Posterior cingulate gyrus (tissue), 11 donors: ENCODE results near the gene ST6GALNAC5.

Experiments
- DNase-seq, 10 donors: peaks; one replicate each; pipeline versions ENCODE4 v3.0.0 to v3.0.0-alpha.2; 2020 to 2021; ENCODE audit warnings: mixed read lengths in 3 of 10
- intact Hi-C: fragments of 100-400 bp; cut with DNase I; formaldehyde crosslinking; loops from one replicate; pipeline ENCODE4 v1.15.1; 2023

ST6GALNAC5 gene

DNA sequence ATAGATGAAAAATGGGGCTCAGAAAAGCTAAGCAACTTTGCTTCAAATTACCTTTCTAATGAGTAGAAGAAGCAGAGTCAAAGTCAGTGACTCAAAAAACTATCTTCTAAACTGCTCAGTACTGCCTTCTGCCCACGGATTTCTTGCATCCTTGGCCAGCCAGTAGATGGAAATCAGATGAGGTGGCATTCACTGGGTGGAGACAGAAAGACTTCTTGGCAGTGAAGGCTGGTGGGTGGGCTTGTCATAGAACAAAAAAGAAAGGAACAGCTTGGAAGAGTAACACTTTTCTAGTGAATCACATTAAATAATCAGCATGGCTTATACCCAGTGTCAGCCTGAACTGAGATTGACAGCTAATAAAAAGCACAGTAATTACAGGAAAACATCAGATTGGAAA lies 170.7 kb downstream of the ST6GALNAC5 start:
- DNase-seq: peak in 4 of 10 donors; percentile 19 to 84 (median 30)

DNA sequence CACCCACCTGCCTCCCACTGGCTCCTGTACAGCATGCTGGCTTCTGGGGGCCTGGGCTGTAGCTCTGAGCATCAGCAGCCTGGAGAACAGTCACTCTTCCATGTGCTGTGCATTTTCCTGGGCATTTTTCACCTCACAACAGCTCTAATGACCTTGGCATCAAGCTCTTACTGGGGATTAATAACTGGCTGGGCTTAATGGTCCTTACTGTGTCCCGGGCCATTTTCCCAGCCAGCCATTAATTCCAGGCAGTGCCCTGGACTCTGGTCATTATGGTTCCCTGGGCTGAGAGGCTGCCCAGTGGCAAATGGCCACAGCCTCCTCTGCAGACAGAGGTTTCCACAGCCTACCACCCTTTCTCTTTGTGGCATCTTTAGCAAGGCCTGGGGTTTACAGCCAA lies 171.8 kb downstream of the ST6GALNAC5 start:
- intact Hi-C loops: loop anchor here (10.0 kb wide), 1 partner anchor 264 kb away; no protein-coding TSS in a partner anchor

More for the DNA sequence above, 170.7 kb downstream of the ST6GALNAC5 start:
- intact Hi-C loops: loop anchor here (10.0 kb wide), 1 partner anchor 263 kb away; no protein-coding TSS in a partner anchor

DNA sequence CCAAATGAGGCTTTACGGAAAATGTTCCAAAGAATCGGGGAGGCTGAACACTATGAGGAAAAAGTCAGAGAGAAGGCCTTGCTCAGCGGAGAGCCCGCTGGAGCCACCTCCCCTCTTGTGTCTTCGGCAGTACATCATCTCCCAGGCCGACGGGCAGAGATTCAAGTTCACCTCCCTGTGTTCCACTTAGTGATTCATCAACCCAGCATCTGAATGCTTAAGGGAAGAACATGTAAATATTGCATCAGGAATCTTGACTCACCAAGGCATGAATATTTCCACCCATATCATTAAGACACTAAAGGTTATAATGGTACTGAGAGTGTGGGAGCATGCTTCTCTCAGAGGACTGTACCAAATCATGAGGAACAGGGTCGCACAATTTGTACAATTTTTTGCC lies 172.5 kb downstream of the ST6GALNAC5 start:
- peak in 8 of 10 donors; percentile 43 to 93 (median 73) for DNase-seq
- intact Hi-C loops: loop anchor here (10.0 kb wide), 1 partner anchor 265 kb away; no protein-coding TSS in a partner anchor

More for the DNA sequence above, 171.8 kb downstream of the ST6GALNAC5 start:
- no peak for DNase-seq

DNA sequence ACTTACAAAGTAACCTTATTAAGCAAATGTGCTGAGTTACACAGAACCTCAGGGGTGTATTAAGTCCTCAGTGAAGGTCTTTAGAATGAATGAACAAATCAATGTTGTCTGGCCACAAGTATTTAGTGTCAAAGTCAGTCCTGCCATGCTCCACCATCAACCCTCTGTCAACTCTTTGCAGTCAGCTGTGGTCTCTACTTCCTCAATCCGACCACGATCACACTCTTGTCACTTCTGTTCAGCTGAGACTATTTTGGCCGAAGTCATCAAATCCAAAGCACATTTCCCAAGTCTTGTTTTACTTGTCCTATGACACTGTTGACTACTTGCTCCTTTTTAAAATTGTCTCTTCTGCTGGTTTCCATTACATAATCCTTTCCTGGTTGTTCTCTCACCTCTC lies 173.5 kb downstream of the ST6GALNAC5 start:
- DNase-seq: no peak
- intact Hi-C loops: no loop called here

DNA sequence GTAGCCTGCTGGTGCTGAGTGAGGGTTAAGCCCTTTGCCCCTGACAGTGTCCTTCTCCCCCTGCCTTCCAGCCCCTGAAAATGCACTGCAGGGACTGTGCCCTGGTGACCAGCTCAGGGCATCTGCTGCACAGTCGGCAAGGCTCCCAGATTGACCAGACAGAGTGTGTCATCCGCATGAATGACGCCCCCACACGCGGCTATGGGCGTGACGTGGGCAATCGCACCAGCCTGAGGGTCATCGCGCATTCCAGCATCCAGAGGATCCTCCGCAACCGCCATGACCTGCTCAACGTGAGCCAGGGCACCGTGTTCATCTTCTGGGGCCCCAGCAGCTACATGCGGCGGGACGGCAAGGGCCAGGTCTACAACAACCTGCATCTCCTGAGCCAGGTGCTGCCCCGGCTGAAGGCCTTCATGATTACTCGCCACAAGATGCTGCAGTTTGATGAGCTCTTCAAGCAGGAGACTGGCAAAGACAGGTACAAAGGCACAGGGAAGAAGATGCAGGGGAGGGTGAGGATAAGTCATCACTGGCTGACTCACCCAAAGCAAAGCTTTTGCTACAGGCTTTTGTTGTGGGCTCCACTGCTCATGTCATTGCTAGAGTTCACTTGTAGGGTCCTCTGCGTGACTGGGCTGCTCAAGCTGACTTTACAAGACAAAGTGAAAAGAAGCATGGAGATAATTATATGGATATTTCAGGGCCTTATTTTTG lies 177.0 kb downstream of the ST6GALNAC5 start:
- intact Hi-C loops: no loop called here
- DNase-seq: no peak

DNA sequence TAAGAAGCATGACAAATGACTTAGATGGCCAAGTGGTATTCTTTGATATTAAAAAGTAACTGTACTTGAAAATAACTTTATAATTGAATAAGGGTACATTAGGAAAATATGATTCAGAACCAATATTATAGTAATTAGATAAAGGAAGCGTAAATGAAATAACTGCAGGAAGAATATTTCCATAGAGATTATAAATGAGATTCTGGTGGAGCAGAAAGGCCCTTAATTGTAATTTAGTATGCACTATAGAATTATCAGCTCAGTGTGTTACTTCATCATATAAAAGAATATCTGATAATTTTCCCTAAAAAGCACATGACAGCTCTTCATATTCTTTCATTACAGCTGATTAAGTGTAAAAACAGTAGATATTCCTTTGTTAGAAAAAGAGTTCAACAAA lies 180.3 kb downstream of the ST6GALNAC5 start:
- no peak for DNase-seq
- intact Hi-C loops: no loop called here

DNA sequence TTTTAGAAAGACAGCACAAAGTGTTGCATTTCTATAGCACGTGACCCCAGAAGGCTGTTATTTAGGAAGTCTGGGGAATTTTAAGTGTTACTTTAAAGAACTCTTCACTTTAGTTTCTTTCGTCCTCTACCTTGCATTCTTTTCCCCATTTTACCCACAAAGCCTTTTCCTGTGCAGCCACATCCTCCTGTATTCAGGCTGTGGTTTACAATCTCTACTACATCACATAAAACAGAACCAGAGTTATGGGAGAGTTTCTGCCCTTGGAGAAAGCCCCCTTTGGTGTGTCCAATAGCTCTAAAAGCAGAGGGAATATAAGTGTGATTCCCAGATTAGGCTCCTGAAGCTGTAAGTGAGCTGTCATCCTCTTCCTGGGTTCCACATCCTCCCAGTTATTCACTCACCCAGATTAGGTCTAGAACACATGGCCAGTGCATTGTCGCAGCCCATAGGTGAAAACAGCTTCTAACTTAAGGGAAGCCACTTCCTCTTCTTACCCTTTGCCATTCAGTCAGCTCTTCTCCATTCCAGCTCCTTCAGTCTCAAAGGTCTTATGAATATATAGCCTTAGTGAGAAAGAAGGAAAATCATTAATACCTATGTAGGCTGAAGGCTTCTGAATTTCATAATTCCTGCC lies 180.8 kb downstream of the ST6GALNAC5 start:
- no peak for DNase-seq
- intact Hi-C loops: no loop called here

DNA sequence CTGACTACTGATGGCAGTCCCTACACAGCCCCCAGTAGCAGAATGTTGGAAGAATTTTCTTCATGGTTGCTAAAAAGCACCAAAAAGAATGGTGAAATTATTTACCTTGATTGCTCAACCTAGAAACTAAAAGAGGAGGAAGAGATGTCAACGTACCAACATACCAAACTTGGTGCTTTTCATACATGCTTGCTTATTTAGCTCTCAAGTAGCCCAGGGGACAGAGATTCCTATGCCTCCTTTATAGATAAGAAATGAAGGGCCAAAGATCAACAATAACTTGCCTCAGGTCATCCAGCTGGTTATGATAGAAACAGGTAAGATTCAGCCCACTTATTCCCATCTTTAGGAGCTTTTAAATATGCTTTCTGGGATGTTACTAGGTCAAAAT lies 181.3 kb downstream of the ST6GALNAC5 start:
- intact Hi-C loops: no loop called here
- DNase-seq: no peak

DNA sequence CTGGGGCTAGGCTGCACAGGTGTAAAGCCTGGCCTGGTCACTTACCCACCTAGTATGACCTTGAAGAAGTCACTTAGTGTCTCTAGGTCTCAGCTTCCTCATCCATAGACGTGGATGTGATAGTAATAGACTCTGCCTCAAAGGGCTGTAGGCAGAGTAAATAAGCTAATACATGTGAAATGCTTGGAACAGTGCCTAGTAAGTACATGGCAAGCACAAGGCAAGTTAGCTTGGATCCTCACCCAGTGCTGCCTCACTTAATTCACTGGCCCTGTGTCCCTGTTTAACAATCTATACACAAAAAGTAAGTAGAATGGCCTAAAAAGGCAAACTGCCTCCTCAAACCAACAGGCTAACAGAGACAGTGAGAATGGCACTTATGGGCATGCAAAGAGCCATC lies 184.1 kb downstream of the ST6GALNAC5 start:
- no peak for DNase-seq
- intact Hi-C loops: no loop called here

DNA sequence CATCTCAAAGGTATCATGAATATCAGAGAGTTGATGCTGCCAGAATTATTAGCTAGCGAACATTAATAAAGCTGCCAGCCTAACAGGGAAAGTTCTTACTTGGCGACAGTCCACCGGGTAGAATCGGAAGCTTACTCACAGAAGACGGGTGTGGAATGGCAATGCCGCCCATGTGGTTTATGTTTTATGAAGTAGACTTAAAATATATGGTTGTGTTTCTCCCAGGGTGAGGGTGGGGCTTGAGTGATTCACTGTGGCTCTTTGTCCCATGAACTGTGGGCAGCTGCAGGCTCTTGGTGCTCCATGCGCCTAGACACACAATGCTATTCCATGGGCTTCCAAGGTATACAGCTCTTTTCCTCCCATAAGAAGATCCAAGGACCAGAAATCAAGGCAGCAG lies 189.2 kb downstream of the ST6GALNAC5 start:
- intact Hi-C loops: no loop called here

DNA sequence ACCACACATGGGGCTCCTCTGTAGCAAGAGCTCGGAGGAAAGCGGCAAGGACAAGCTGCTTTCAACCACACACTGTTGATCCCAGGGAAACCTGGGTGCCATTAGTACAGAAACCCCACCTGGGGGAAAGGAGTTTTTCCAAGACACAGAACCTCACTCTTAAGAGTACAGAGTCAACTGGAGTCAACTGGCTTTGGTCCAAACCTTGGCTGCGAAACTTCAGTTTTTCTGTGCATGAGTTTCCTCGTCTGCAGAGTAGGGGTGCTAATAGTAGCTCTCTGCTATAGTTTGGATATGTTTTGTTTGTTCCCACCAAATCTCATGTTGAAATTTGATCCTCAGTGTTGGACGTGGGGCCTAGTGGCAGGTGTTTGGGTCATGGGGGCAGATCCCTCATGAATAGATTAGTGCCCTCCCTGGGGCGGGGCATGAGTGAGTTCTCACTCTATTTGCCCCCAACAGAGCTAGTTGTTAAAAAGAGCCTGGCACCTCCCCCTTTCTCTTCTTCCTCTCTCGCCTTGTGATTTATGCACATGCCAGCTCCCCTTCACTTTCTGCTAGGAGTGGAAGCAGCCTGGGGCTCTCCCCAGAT lies 190.8 kb downstream of the ST6GALNAC5 start:
- intact Hi-C loops: no loop called here

More for the DNA sequence above, 189.2 kb downstream of the ST6GALNAC5 start:
- DNase-seq: no peak

DNA sequence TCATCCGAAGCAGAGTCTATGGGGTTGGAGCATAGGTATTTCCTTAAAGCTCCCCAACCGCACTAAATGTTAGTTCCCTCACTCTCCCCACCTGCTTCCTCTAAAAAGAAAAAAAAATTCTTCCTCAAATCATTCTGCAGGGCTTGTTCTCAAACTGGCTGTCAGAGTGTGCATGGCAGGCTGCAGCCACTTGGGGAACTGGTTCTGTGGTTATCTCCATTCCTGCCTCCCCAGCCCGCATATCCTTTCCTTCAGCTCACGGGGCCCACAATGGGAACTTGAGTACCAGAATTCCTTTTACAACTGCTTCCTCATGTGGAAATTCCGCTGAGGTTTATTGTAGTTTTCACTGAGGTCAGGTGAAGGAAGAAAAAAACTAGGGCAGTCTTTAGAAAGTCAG lies 192.7 kb downstream of the ST6GALNAC5 start:
- no peak for DNase-seq
- intact Hi-C loops: no loop called here

More for the DNA sequence above, 190.8 kb downstream of the ST6GALNAC5 start:
- no peak for DNase-seq

DNA sequence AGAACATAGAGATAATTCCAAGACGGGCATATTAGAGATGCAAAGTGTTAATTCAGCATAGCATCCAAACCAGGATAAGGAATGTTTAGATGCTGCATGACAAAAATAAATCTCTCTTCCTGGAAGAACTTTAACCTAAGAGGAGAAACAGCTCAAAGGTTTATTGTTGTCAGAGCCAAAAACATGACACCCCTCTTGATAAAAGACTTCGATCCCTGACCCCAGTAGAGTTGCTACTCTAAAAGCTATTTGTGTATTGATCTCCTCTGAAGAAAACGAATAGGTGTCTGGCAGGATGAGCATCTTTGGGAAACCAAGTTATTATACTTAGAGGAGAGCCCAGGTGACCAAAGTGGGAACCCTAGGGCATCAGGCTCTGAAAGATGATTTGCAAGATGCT lies 193.9 kb downstream of the ST6GALNAC5 start:
- intact Hi-C loops: no loop called here
- DNase-seq: no peak

DNA sequence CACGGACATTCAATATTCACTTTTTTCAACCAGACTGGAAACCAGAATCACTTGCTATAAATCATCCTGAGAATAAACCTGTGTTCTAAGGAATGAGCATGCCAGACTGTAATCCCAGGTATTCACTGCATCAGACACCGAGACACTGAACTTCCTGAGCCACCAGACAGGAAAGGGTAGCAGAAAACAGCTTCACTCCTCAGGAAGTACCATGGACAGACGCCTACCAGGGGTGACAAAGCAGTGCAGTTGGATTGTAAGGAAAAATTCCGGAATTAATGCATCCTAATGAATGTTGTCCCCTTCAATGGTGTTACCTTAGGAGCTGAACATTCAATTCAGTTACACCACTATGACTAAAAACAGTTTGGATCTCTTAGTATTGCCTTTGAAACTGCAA lies 195.8 kb downstream of the ST6GALNAC5 start:
- intact Hi-C loops: no loop called here
- no peak for DNase-seq

DNA sequence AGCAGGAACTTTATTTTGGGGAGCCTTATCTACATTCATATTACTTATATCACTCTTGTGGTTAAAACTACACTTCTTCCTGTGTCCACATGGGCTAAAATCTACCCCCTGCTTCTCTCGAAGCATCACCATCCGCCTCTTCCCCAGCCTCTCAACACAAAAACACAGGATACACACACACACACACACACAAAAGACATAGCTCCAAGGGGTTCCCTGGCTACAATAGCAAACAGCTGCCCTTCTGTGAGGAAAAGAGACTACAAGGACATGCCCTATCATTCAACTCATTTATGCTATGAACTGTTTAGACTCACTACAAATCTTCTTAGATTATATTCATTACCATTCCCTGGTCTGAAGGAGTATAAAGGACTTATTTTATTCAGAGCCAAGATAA lies 197.0 kb downstream of the ST6GALNAC5 start:
- intact Hi-C loops: no loop called here
- DNase-seq: no peak

DNA sequence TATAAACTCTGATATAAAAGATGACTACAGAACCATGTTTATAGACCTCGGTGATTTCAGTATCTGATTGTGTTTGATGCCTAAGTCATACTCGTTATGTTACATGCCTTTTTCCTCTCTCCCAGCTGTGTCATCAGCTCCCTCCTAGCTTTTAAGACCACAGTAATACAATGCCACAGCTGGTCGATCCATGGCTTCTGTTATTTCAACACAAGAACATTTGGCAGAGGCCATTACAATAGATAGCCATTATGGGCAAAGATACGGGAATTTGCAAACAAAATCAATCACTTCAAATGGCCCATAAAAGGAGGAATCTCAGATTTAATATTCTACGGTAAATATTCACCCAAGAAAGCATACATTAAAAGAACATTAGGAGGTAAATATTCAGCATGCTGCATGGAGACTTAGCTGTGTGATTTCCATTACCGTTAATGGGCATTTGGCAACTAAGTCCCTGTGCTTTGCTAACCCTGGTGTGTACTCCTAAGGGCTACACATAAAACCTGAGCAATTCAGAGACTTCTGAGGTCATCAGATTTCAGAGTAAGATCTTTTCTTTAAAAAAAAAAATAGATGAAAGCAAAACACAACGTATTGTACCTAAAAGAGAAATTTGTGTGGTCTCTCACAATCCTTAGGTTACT lies 198.5 kb downstream of the ST6GALNAC5 start:
- intact Hi-C loops: no loop called here
- DNase-seq: no peak

DNA sequence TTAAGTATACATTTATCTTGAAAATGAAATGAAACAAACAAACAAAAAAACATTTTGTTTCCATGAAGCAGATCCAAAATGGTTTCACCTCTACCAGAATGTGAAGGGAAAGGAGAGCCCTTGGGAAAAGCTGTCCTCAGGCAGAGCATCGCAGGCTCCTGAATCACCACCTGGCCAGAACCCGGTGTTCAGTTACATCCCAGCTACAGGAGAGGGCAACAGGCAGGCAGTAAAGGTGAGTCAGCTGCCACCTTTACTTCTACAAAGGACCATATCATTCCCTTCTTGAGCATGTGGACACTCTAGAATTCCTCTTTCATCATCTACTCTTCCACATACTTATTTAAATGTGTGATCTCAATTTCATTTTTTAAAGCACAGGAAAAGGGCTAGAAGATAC lies 200.7 kb downstream of the ST6GALNAC5 start:
- no peak for DNase-seq
- intact Hi-C loops: no loop called here

DNA sequence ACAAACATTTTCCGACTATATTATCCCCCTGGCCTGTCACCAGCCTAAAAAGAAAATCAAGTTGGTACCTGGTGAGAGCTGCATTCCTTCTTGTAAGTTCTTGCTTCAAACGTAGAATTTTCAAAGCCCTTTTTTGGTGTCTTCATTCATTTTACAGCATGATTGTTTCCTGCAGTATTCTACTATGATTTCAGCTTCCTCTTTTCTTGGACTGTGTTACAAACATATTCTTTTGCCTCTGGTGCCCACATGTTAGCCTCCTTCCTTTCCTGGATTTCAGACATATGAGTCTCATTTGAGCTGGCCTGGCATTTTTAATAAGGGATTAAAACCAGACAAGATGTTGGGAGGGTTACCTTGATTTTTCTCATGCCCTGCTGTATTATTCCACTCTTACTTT lies 209.5 kb downstream of the ST6GALNAC5 start:
- no peak for DNase-seq
- intact Hi-C loops: no loop called here

DNA sequence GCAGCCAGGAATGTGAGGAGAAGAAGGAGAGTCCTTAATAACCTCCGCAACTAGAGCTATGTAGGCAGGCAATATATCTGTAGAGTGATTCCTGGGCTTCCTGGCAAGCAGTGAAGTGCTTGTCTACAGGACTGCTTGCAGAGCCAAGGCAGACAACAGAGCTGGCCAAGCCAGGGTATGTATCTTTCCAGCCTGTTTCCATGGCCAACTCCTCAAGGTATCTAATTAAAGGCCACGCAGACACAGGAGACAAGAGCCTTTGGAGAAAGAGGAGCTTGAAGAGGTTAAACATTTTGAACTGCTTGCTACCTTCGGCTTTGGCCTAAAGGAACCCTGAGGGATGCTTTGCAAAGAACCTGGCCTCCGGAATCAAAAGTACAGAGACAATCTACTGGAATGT lies 214.6 kb downstream of the ST6GALNAC5 start:
- intact Hi-C loops: no loop called here
- peak in 1 of 10 donors; percentile 63 for DNase-seq

DNA sequence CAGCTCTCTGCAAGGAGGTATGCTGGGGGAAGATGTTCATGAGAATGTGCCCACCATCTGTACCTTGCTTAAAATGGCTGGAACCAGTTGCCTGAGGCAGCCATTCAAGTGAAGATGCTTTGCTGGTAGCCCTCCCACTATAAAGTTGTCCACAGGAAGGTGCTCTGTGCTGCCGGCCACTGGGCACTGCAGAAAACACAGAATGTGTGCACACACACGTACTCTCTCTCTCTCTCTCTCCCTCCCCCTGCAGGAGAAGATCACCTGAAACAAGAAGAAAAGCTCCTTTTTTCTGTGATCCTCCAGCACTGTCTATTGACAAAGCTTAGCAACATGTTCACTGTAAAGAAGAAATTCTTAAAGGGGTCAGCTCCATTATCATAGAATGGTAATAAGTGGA lies 217.2 kb downstream of the ST6GALNAC5 start:
- intact Hi-C loops: no loop called here
- DNase-seq: no peak

DNA sequence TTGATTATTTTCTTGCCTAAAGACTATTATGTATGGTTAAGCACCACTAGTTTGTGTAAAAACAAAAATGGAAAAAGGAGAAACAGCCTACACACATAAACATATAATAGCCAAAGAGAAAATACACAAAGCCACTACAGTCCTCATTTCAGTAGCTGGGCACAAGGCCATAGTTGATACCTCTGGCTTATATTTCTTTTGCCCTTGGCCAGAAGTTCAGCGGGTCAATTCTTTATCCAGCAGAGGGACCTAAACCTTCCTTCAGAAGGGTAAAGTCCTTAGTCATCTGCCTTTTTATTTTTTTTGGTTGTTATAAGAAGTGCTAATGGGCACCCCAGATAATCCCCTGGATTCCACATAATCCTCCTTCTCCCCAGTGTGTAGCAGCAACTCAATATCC lies 217.8 kb downstream of the ST6GALNAC5 start:
- DNase-seq: no peak
- intact Hi-C loops: no loop called here
